T47D (cell line): Measurements from ENCODE around the gene PWWP2B.

ENCODE experiments used
- DNase-seq, 2 experiments: peaks; one replicate each; pipeline versions ENCODE4 v3.0.0 to v3.0.0-alpha.2; 2011 to 2012; ENCODE audit warnings: low read depth in 1 of 2, low spot score in 1 of 2
- JUND ChIP-seq: IDR thresholded peaks from 2 replicates; pipeline ENCODE4 v1.6.1; 2012; ENCODE audit warnings: low read depth
- in situ Hi-C: cut with HindIII; loops from 2 replicates; pipeline ENCODE4 v1.10.0; 2016; ENCODE audit warnings: low sequenced_read_pairs, low pct_unique_long_range_greater_than_20kb

Gene PWWP2B

DNA sequence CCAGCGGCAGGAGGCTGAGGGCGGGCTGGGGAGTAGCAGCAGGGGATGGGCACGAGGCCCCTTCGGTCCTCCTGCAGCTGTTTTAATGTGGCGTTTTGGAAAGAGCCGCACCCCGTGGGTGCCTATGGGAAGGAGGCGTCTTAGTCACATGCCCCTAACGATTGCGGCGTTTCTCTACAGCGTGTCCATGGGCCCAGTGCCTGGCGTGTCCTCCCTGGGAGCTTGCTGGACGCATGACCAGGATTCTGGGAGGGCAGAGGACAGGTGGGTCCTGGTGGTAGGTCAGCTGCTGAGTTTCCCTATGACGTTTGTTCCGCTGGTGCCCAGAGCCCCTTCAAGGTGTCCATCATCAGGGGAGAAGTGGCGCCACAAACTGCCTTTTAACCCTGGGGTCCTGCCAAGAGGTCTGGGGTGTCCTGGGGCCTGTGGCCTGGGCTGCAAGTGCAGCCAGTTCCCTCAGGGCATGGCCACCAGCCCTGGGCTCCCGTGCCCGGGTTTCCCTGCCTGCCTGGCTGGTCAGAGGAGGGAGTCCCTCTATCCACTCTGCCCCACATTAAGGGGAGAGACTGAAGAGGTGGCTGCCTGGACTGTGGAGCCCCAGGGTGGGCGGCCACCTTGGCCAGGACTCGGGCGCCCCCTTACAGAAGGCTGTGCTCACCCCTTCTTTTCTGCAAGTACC lies 48.7 kb downstream of the PWWP2B start:
- no peak for TF ChIP-seq JUND
- in situ Hi-C loops: no loop called here

DNA sequence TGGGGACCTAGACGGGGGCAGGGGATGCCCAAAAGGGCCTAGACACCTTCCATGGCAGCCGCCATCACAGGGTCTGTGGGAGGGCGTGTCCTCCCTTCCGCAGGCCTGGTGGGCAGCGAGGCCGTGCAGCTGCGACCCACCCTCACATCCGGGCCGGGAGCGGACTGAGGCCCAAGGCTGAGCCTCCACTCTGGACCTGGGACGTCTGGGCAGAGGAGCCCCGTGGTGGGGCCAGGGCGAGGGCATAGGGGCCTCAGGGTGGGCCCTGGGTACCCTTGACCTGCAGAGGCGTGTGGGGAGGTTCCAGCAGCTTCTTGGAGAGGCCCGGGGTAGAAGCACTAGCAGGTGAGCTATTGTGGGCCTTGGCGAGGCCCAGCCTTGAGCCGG lies 49.2 kb downstream of the PWWP2B start:
- in situ Hi-C loops: no loop called here
- no peak for DNase-seq
- TF ChIP-seq JUND: no peak

More for the DNA sequence above, 48.7 kb downstream of the PWWP2B start:
- DNase-seq: no peak

DNA sequence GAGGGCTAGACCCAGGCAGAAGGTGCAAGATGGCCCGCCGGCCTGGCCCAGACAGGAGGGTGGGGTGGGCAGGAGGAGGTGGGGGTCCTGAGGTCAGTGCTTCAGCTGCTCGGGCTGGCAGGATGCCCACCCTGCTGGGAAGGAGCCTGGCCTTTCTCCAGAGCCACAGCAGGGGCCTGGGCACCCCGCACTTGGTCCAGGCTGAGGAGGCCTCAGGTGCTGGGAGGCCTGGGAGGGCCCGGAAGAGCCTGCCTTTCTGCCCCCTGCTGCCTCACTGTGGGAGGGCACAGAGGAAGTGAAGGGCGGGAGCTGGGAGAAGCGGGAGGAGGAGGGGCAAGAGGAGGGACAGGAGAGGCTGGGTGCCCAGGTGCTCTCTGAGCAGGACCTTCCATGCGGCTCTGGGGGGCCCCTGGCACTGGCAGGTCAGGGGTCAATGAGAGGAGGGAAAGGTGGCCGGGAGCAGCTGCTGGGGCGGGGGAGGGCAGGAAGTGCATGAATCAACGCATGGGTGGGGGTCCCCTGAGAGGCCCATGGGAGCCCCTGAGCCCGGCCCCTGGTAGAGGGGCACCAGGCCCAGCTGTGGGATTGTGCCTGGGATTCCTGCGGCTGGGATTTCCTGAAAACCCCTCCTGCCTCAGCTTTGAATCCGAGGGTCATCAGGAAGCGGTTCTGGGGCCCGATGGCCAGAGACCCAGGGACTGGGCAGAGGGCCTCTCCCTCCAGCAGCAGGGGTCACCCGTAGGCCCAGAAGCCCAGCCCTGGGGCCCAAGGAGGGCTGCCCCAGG lies 49.9 kb downstream of the PWWP2B start:
- peak in 1 of 2 experiments; percentile 93 for DNase-seq
- in situ Hi-C loops: no loop called here
- TF ChIP-seq JUND: no peak

DNA sequence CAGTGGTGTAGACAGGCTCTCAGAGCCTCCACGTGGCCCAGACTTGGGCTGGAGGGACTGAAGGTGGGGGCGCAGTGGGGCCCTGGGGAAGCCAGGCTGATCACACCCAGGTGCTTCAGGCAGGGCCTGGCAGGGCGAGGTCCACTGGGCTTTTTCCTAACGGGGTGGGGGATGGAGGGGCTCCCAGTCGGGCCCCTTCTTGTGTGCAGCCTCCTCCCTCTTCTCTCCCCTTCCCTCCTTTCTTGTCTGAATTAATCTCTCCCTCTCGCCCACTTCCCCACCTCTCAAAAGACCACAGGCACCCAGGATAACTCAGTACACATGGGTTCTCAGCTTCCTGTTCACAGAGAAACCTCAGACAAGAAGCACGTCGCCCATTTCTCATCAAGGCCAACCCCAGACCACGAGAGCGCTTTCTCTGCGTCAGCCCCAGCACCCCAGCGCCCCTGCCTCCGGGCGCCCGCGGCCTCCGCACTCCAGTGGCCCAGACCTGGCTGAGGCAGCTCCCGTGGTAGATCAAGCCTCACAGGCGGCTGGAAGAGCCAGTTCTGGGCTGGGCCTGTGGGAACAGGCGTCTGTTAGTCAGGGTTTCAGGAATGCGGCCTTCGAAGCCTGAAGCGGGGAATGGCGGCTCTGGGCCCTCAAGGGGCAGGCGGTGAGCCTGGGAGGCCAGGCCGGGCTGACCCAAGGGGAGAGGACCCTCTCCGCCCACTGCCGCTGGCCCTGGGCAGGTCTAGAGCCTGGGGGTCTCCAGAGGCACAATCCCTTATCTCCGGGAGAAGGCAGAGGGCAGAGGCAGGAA lies 50.6 kb downstream of the PWWP2B start:
- peak in 1 of 2 experiments; percentile 90 for DNase-seq
- in situ Hi-C loops: no loop called here
- no peak for TF ChIP-seq JUND

DNA sequence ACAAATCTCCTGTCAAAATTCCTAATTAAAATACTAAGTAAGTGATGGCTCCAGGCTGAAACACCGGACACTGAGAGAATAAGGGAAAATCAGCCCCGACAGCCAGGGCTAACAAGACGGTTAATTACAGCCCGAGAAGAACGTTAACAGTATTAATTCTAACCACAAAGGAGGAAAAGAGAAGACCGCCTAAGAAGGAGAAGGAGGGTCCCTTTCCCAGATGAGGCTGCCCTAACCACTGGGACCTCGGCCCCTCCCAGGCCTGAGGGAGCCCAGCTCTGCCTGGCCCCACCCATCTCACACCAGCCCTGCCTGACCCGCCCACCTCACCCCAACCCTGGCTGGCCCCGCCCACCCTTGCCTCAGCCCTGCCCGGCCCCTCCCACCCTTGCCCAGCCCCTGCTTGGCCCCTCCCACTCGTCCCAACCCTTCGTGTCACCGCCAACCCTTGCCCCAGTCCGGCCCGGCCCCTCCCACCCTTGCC lies 51.3 kb downstream of the PWWP2B start:
- in situ Hi-C loops: no loop called here
- no peak for TF ChIP-seq JUND
- DNase-seq: peak in 1 of 2 experiments; percentile 87

DNA sequence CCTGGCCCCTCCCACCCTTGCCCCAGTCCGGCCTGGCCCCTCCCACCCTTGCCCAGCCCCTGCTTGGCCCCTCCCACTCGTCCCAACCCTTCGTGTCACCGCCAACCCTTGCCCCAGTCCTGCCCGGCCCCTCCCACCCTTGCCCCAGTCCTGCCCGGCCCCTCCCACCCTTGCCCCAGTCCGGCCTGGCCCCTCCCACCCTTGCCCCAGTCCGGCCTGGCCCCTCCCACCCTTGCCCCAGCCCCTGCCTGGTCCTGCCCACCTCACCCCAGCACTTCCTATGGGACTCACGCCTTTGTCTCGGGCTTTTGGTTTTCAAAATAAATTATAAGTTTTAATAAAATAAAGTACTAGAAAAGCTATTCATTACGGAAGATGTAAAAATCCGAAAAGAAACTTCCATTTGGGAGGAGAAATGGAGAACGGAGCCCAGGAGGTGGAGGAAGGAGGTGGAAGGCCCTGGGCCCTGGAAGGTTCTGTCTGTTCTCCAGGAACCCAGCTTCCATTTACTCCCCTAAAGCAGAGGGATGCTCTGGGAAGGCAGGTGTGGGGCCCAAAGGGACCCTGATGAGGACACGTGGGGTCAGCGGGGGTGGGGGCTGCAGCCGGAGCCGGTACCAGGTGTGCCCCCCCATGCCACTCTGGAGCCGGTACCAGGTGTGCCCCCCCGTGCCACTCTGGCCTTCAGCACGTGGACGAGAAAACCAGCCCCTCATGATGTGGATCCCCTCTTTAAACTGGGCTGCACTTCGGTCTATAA lies 52.2 kb downstream of the PWWP2B start:
- in situ Hi-C loops: no loop called here
- TF ChIP-seq JUND: no peak
- DNase-seq: peak; percentile 55 to 57

DNA sequence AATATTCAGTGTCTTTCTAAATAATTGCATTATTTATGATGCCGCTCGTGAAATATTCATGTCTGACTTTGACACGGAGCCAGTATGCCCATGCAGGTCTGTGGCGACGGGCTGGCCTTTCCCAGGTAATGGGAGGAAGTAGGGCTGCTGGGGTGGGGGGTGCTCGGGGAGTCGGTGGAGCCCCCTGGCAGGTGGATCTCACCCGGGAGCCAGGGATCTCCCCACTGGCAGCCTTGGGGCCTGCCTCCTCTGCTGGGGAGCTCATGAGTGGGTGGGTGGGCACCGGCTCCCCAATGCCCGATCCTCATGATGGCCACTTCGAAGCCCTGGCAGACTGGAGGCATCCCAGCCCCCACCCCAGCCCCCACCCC lies 52.8 kb downstream of the PWWP2B start:
- no peak for TF ChIP-seq JUND
- DNase-seq: no peak
- in situ Hi-C loops: no loop called here

DNA sequence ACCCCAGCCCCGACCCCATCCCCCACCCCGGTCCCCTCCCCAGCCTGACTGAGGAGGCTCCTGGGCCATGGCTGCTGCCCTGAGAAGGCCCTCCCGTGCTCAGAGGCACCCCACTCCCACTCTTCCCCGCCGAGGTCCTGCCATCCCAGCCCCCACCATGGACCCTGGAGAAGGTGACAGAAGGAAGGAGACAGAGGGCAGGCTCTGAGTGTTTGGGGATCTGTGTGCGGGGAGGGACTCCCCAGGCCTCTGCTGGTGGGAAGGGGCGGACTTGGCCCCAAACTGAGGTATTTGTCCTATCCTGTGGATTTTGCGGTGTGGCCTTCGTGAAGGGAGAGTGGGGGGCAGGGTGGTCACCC lies 53.4 kb downstream of the PWWP2B start:
- in situ Hi-C loops: no loop called here
- DNase-seq: no peak
- TF ChIP-seq JUND: no peak

DNA sequence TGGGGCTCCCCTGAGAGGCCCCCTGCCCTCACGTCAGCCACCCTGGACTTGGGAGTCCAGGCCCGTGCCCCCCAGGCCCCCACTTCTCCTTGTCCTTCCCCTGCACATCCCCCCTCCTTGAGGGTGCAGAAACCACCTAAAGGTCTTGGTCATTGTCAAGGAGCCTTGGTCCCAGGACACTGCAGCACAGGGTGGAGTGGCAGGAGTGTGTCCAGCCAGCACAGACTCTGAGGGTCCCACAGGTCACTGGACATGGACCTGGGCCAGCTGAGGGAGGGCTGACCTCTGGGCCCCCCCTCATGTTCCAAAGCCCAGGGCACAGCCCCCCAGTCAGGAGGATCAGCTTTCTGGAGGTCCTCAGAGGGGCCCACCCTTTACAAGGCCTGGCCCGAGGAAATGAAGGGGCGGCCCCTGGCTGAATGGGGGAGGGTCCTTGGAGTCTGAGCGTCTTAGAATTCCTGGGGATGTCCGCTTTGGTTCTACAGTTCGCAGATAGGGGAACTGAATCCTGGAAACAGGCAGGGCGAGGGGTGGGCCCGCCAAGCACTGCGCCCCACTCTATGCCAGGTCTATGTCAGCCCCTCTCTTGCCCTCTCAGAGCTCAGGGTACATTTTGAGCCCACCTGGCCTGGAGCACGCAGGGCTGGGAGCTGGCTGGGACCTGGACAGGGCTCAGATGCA lies 54.0 kb downstream of the PWWP2B start:
- DNase-seq: no peak
- in situ Hi-C loops: no loop called here
- TF ChIP-seq JUND: no peak

DNA sequence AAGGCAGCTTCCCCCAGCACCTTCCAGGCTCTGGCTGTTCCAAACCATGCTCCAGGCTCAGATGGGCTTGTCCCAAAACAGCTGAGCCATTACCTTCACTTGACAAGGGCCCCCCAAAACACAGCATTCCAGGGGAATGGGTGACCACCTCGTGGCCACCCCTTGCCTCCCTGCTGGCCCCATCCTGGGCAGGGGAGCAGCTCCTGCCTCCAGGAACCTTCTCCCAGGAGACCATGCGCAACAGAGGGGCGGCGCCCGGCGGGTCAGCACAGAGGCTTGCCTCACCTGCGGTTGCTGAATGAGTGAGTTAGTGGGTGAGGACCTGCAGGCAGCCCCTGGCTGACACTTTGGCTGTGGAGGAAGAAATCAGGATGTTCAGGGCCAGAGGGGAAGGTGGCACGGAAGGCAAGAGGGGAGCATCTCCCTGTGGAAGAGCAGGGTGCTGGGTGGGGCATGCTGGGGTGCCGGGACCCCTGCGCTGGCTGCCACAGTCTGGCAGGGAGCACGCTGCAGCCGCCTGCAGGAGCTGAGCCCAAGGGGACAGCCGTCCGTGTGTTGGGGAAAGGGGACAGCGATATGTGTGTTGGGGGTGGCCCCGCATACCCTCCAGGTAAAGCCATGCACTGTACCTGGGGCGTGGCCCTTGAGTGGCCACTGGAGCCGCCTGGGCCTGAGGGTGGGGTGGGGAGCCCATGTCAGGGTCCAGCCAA lies 54.7 kb downstream of the PWWP2B start:
- no peak for DNase-seq
- in situ Hi-C loops: no loop called here
- no peak for TF ChIP-seq JUND

DNA sequence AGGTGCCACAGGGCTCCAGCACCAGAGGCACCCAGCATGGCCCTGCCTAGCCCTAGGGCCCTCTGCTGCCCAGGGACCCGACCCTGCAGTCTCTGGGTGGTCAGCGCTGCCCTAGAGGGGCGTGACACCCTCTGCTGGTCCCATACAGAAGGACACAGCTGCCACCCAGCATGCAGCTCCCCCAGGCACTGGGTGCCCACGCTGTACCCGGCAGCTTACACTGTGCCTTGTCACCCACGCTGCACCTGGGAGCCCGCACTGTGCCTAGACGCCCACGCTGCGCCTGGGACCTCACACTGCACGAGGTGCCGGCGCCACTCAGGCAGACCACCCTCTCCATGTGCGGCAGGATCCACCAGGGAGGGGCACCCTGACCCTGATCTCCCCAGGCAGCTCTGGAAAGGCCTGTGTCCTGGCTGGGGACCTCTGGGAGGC lies 55.2 kb downstream of the PWWP2B start:
- no peak for DNase-seq
- in situ Hi-C loops: no loop called here
- TF ChIP-seq JUND: no peak
